GM21367 (cell line): ENCODE results near the gene ITGA11.

Experiments used
- ATAC-seq: cut with Tn5 transposase; IDR thresholded peaks from one replicate; pipeline ENCODE4 v1.9.1; 2021; ENCODE audit not compliant: unreplicated experiment

ITGA11 gene

DNA sequence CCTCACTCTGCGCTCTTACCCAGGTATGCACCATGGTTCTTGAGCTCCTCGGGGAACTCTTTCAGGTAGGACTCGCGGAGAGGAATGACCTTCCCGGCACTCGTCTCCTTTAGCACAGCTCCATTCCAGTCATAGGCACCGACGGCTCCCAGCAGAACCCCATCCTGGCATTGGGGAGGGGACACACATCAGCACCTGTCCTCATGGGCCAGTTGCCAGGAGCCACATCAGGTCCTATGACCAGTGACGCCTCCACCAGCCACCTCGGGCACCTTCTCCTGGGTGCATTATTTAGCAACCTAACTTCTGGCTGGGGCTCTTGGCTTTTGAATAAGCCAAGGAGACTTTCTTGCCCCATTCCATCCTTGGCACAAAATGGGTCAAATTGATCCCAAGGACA, 92.5 kb downstream of the ITGA11 start:
- ATAC-seq: no peak

DNA sequence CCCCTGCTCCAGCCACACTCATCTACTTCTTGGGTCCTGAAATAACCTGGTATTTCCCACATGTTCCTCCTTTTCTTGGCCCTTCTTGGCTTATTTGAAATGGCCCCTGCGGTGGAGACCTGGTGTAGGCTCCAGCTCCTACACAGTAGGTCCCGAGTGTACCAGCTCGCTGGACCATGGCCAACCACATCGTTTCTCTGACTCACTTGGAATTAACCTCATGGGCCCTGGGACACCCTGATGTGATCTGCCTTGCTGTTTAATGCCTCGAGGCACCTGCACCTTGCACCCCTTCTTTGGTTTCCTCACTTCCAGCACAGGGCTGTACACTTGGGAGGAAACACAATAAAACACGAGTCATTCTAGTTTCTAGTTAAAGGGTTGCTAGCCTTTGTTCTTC, 94.1 kb downstream of the ITGA11 start:
- no peak for ATAC-seq

DNA sequence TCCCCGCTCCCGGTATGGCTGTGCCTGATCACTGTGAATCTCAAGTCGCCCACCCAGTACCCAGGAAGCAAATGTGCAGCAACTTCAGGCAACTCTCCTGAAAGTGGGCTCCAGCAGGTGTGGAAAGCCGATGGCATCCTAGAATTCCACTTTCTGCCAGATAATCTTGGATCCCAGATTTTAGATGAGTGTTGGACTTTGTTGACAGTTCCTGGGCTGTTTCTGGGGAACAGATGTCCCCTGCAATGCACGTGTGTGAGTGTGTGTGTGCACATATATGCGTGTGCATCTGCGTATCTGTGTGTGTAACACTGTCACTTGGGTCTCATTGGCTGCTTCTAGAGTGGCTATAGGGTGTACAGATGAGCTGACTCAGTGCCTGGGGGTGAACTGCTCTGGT, 95.4 kb downstream of the ITGA11 start:
- no peak for ATAC-seq

DNA sequence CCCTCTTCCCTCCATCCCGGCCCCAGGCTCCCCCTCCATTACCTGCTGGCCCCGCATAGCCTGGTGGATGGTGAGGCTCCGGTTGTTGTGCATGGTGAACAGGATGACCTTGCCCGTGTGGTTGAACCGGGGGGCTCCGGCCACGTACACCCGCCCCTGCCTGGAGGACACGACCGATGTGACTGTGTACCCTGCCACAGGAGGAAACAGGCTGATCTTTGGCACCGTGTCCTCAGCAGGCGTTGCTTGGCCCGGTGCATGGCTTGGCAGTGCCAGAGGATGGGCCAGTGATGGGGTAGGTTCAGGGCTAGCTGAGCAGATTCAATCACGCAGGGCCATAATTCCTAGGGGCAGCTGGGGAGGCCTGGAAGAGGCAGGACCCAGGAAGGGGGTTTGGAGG, 96.3 kb downstream of the ITGA11 start:
- no peak for ATAC-seq

DNA sequence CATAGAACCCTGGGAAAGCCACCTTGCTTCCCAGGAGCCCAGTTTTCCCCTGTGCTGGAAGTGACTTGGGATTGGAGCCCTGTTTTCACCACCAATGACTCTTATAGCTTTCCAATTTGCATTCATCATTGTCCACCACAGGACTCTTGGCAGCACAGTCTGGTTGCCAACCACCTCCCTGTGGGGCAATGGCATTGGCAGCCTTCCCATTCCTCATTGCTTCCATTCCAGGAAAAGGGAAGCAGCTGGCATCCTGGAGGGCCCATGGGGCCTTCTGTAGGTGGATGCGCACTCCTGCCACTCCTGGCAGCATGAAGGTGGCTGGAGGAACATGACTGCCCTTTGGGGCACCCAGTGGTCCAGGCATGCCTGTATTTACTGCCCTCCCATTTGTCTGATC, 96.7 kb downstream of the ITGA11 start:
- ATAC-seq: no peak

DNA sequence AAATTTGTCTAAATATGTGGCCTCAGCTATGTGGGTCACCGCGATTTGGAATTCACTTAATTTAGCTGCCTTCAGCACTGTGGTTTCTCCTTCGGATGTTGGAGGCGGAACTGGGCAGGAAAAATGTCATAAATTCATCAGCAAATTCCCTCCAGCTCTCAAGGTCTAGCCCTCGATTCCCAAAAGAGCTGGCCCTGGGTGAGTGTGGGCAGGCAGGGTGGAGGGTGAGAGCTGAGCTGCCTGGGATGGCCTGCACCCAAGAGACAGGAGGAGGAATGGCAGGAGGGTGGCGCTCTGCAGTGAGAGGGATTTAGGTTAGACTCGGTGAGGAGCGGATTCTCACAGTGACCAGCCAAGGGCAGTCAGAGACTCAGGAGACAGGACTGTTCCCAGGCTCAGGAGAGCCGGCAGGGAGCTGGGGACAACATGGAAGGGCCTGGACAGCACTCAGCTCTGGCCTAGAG, 97.3 kb downstream of the ITGA11 start:
- ATAC-seq: no peak

DNA sequence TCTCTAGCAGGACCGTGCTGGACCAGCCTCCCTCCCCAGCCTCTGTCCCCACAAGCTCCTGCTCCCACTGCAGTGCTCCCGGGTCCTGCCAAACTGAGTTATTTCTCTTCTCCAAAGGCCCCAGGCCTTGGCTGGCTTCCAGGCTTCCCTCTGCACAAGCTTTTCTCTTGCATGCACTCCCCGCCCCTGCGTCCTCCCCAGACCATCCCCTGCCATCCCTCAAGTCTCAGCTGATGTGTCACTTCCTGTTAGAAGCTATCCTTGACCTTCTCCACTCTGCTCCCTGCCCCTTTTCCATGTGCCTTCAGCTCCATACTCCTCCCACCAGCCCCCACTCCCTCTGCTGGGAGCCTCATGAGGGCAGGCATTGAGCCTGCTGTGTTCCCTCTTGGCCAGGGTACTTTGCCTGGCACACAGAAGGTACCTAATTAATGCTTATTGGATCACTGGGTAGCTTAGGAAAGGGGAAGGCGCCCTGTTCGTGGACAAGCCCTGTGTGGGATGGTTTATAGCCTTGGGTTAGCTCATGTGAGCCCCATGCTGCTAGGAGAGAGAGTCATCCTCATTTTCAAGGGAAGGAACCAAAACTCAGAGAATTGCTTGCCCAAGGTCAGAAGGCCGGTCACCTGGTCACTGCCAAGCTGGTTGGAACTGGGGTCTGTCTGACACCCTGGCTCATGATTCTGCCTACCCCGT, 98.0 kb downstream of the ITGA11 start:
- no peak for ATAC-seq

DNA sequence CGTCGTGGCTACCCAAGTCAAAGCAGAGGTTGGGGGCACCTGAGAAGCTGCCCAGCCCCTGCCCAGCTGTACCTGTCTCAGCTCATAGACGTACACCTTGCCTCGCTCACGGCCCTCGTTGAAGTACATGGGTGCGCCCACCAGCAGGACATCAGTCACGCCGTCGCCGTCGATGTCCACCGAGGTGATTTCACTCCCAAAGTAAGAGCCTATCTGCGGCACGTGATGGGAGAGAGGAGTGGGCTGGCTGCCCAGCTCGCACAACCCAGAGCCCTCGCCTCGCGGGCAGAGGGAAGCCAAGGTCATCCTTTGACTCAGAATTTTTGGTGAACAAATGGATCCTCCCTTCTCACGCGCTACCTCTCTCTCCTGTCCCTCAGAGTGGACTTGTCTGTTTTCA, 99.7 kb downstream of the ITGA11 start:
- no peak for ATAC-seq

DNA sequence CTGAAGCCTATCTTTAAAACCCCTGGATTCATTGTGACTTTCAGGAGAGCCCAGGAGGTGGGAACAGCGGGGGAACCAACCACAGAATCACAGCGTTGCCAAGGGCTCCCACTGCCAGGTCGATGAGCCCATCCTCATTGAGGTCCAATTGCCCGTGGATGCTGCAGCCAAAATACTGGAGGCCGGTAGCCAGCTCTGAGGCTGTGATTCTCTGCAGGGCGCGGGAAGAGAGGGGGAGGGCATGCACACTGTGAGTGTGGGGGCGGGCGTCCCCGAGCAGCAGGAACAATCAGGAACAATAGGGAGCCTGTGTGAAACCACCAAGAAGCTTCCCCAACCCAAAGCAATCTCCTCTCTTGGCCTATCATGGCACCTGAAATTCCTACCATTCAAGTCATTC, 101.1 kb downstream of the ITGA11 start:
- ATAC-seq: no peak

DNA sequence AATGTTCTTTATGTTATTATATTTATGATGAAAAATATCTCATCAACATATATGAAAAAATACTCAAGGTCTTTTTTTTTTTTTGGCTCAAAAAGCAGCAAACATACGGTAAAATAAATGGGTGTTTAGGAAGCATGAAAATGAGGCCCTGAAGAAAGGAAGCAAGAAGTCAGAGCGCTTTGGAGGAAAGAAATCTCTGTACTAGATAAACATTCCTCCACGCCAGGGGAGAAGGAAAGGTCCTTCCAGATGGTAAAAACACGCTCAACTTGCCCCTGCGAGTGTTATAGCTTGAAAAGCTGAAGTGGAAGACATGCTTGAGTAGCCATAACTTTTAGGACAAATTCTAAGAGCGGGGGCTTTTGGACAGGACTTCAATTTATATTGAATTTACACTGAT, 101.5 kb downstream of the ITGA11 start:
- no peak for ATAC-seq

DNA sequence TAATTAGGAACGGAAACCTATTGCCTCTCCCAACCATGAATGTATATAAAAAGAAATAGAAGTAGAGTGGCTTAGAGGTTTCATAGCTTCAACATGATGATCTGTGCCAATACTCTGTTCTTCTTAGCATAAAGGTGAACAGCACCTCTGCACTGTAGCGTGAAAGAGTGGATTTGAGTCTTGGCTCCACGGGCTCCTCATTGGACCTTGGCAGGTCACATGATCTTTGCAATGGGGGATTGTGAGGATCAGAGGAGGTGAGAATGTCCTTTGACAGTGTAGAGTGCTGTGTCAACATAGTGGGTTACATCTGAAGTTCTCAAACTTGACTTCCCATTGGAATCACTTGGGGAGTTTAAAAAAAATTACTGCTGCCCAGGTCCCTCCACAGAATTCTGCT, 103.0 kb downstream of the ITGA11 start:
- no peak for ATAC-seq

DNA sequence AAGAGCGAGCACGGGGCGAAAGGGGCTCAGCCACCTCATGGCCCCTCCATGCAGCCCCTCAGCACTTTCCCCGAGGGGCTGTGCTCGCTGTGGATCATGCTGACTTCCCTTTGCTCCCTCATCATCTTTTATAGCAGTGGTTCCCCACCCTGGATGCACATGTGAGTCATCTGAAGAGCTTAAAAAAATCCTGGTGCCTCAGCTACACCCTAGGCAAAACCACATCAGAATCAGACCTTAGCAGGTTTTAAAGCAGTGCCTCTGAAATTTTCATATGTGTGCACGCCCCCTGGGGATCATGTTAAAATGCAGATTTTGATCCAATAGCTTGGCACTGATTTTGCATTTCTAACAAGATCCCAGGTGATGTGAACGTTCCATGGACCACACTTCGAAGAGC, 103.5 kb downstream of the ITGA11 start:
- ATAC-seq: no peak

DNA sequence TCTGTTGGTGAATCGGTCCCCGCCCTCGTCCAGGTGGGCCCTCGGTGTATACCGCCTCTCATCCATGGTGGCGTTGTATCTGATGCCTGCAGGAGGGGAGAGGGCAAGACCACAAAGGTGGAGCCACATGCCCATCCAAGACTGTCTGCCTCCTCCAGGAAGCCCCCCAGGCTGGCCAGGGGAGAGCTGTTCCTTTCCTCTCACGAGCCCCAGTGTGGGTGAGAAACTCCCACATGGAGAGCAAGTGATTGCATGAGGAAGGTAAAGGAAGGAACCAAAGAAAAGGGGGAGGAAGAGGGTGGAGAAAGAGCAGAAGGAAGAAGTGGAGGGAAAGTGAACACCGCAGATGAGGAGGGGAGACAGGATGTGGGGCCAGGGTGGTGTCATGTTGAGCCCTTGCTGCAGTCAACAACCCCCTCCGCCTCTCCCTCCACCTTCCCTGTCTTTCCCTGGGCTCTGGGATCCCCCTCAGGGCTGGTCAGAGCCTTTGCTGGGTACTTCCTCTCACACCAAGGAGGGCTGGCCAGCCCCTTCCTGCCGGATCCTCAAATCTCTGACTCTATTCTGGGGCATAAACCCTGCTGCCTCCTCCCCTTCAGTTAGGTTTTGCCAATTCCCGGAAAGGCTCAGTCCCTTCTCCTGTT, 105.1 kb downstream of the ITGA11 start:
- no peak for ATAC-seq

DNA sequence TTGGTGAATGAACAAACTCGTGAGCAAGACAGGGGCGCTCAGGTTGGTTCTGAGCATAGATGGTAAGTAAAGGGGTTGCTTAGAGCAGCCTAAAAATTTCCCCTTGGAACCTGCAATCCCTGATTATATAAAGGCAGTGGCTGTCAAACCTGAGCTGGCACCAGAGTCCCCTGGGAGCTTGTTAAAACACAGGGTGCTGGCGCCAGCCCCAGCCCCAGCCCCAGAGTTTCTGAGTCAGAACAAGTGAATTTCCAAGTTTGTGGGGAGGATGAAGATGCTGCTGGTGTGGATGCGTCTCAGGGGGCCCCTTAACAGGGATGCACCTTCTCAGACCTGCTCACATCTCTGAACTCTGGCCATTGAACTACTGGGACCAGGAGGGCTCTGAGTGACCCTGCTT, 106.2 kb downstream of the ITGA11 start:
- ATAC-seq: no peak

DNA sequence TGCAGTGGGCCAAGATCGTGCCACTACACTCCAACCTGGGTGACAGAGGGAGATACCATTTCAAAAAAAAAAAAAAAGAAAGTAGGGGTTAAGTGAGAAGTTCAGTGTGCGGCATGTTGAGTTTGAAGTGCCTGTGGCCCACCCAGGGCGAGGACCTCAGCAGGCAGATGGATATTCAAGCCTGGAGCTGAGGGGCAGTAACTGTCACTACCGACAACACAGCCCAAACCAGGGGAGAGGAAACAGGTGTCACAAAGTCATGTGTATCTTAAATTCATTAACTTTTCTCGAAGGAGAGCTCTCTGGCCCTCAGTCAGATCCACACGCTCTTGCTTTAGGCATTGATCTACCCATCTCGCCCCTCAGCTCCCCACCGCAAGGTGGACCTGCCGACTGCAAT, 109.2 kb downstream of the ITGA11 start:
- no peak for ATAC-seq

DNA sequence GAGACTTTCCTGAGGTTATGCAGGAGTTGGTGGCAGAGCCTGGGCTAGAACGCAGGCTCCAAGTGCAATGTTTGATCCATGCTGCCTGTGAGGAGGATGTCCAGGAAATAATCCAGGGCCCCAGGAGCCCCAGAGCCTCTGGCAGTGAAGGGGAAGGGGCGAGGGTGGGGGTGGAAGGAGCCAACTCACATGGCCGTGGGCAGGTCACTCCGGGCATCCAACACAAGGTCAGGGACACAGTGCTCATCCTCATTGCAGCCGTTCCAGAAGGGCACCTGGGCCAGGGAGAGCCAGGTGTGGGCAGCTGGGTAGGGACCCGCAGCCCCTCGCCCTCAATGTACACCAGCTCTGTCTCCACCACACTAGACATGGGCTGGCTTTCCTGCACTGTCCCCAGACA, 110.7 kb downstream of the ITGA11 start:
- no peak for ATAC-seq

DNA sequence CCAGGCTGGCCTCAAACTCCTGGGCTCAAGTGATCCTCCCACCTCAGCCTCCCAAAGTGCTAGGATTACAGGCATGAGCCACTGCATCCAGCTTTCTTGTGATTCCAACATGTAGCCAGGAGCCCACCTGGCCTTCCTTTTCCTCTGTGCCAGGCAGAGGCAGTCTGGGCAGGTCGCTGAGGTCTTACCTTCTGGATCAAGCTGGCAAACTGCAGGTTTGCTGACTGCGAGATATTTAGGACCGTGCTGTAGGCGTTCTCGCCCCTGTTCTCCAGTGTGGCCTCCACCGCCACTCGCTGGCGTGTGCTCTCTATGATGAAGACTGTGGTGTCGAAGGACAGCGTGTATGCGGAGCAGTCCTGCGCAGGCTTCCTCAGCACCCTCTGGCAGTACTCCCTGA, 112.0 kb downstream of the ITGA11 start:
- no peak for ATAC-seq

DNA sequence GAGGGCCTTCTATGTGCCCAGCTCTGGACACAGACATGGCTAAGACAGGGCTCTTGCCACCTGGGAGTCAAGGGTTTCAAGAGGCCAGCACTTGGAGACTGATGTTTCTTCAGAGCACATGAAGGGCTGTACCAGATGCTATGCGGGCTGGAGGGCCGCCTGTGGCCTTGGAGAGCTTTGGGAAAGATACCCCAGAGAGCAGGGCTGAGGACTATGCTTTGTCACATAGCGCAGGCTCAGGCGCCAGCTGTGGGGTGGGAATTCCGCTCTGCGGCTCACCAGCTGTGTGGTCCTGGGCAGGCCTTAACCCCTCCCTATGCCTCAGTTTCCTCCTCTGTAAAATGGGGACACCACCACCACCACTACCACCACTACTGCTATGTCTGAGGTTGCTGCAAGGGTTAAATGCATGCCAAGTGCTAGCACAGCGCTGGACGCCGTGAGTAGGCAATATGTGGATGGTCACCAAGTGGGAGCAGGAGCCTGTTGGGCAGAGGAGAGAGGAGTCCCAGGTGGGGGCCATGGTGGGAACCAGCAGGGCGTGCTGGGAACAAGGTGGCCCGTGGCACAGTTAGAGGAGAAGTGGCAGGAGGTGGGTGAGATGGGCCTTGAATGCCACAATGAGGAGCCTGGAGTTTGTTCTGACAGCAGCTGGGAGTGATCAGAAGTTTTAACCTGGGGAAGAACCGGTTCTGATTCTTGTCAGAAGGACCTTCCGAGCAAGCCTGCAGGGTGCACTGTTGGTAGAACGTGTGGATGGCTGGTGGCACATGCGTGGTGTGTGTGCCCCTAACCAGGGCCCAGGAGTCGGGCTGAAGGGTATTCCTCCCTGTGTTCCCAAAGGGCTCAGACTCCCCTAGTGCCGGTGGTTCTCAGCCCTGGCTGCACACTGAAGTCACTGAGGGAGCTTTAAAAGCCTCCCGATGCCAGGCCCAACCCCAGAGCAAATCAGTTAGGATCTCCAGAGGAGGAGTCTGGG, 112.7 kb downstream of the ITGA11 start:
- ATAC-seq: no peak

DNA sequence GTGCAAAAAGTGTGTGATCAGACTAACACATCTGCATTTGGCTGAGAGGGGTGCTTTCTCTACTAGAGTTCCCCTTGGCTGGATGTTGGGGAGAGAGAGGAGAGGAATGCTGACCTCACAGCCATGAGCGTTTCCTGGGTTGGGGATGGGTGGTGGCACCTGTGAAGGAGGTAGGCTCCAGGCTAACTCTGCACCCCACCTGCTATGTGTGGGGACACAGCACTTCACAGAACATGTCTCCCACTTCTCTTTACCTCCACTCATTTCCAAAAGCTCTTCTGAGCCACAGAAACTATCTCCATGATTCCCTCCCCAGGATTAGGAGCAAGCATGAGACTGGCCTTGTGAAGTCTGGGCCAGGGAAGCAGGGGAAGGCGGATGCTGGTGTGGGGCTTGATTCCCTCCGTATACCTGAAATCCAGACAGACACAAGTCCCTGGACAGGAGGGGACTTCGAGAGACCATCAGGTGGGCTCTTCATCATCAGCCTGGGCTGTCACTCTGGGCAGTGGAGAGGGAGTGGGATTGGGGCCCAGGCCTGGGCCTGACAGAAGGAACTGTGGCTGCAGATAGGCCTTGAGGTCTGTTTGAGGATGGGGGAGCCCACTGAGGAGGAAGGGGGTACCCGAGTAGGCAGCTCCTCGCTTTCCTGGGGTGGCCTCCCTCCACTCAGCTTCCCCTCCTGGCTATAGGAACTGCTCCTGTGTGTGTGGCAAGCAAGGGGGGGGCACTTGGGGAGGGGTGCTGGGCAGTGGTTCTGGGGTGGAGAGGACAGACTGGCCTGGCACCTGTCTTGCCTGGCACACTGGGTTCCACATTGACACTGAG, 113.7 kb downstream of the ITGA11 start:
- no peak for ATAC-seq

DNA sequence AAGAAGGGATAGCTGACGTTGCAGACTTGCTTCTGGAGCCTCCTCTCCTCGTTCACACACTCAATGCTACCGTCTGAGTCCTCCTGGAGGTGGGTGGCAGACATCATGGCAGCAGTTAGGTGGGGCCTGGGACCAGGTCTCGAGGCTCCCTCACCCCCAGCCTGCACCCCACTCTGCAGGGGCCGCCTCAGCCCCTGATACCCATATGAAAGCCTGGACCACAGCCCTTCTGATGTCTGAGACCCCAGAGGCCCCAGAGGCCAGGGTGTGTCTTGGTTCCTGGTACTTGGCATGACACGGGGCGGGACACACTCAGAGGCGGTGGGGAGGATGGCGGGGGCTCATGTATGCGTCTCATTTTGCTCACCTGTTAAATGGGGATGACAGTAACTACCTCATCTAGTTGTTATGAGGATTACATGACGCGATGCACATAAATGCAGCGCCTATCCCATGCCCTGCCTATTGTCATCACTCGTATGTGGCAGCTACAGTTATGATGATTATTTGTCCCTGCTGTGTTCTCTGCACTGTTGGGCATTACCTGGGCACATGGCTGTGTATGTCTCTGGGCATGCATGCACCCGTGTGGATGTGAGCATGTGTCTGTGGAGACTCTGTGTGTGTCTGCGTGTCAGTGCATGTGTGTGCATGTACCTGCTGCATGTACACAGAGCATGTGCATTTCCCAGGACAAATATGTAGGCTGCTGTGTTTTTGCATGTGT, 114.5 kb downstream of the ITGA11 start:
- ATAC-seq: no peak
